PC-3 (cell line): ENCODE results near the gene KRT81. TPM values are rescaled to one million over a fixed set of nuclear protein-coding genes. Genes with fewer than 3 reads are reported as not detected.

Experiments used
- ATAC-seq: fragments of 200-7000 bp; cut with Tn5 transposase; 2 replicates; pipeline ENCODE4 v1.9.1; 2020; ENCODE audit warnings: mild to moderate bottlenecking, moderate library complexity
- BruUV-seq: library from RNA; stranded (reverse); fragments of 400-500 nt; replicated peaks from 2 replicates; lab custom pipeline; 2021; lab: Mats Ljungman, UMichigan
- CTCF ChIA-PET: fragments of 300-600 bp; sonication (Branson Sonifier 250); formaldehyde crosslinking; loops from one replicate; lab custom pipeline; 2022; ENCODE audit warnings: antibody characterized with exemption; lab: Charles Lee
- POLR2A ChIA-PET: fragments of 300-600 bp; sonication (Branson Sonifier 250); formaldehyde crosslinking; loops from one replicate; lab custom pipeline; 2022; ENCODE audit warnings: antibody characterized with exemption; ENCODE audit not compliant: unreplicated experiment; lab: Charles Lee
- DNase-seq: peaks from one replicate; pipeline ENCODE4 v3.0.0-alpha.2; 2015
- H2AFZ ChIP-seq: fragments of 300-600 bp; sonication (generic); 2 replicates; pipeline ENCODE4 v1.6.0; 2016; ENCODE audit warnings: antibody characterized with exemption, low read length
- H3F3A ChIP-seq: fragments of 300-600 bp; sonication (generic); one replicate; pipeline ENCODE4 v1.6.0; 2017; ENCODE audit warnings: antibody characterized with exemption, low read length, control low read depth, mild to moderate bottlenecking; ENCODE audit not compliant: unreplicated experiment
- H3K27ac ChIP-seq: fragments of 300-600 bp; sonication (generic); 2 replicates; pipeline ENCODE4 v1.5.1; 2016; ENCODE audit warnings: mild to moderate bottlenecking, low read length
- H3K27me3 ChIP-seq: fragments of 300-600 bp; sonication (generic); 2 replicates; pipeline ENCODE4 v1.6.1; 2016; ENCODE audit warnings: low read length, mixed read lengths
- H3K36me3 ChIP-seq: fragments of 300-600 bp; sonication (generic); 2 replicates; pipeline ENCODE4 v1.6.1; 2016; ENCODE audit warnings: low read depth, mixed run types, low read length, mixed read lengths
- H3K4me1 ChIP-seq: fragments of 300-600 bp; sonication (generic); 2 replicates; pipeline ENCODE4 v1.5.1; 2016; ENCODE audit warnings: low read length; ENCODE audit not compliant: insufficient read depth
- H3K4me2 ChIP-seq: fragments of 300-600 bp; sonication (generic); 2 replicates; pipeline ENCODE4 v1.6.0; 2016; ENCODE audit warnings: low read length
- H3K4me3 ChIP-seq: fragments of 300-600 bp; sonication (generic); 2 replicates; pipeline ENCODE4 v1.5.1; 2016; ENCODE audit warnings: mild to moderate bottlenecking, low read length, mixed read lengths
- H3K79me2 ChIP-seq: fragments of 300-600 bp; sonication (generic); 2 replicates; pipeline ENCODE4 v1.6.1; 2017; ENCODE audit warnings: low read length, mixed read lengths
- H3K9ac ChIP-seq: fragments of 300-600 bp; sonication (generic); 2 replicates; pipeline ENCODE4 v1.6.0; 2016; ENCODE audit warnings: mild to moderate bottlenecking, low read length
- H3K9me2 ChIP-seq: fragments of 300-600 bp; sonication (generic); replicated peaks from 2 replicates; pipeline ENCODE4 v1.6.1; 2016; ENCODE audit warnings: mixed run types, low read length, mixed read lengths
- H3K9me3 ChIP-seq: fragments of 300-600 bp; sonication (generic); 2 replicates; pipeline ENCODE4 v1.6.1; 2016; ENCODE audit warnings: low read length, mixed read lengths
- H4K20me1 ChIP-seq: fragments of 300-600 bp; sonication (generic); 2 replicates; pipeline ENCODE4 v1.6.1; 2016; ENCODE audit warnings: low read length, mixed read lengths
- CTCF ChIP-seq: fragments of 300-600 bp; sonication (generic); conservative IDR thresholded peaks from 2 replicates; pipeline ENCODE4 v1.5.1; 2017; ENCODE audit warnings: antibody characterized with exemption, low read depth, mild to moderate bottlenecking, low read length
- EZH2 ChIP-seq: fragments of 300-600 bp; sonication (generic); IDR thresholded peaks from one replicate; pipeline ENCODE4 v1.6.1; 2017; ENCODE audit warnings: antibody characterized with exemption, mild to moderate bottlenecking, low read length; ENCODE audit not compliant: unreplicated experiment
- EZH2phosphoT487 ChIP-seq: fragments of 300-600 bp; sonication (generic); IDR thresholded peaks from 2 replicates; pipeline ENCODE4 v1.6.1; 2018; ENCODE audit warnings: mild to moderate bottlenecking, antibody characterized with exemption, low read length, borderline replicate concordance
- intact Hi-C: fragments of 100-400 bp; cut with micrococcal nuclease; formaldehyde crosslinking; loops from 2 replicates; pipeline ENCODE4 v1.9.0; 2023
- total RNA-seq: library from RNA; depleted of rRNA; stranded (reverse); fragments of >200 nt; gene quantifications from 2 replicates; pipeline ENCODE4 v1.2.3, GENCODE V29; 2014

Gene KRT81
- total RNA-seq, 1 experiment from 2014 or later = 1,688 TPM

GRCh38 chr12:52318241-52318990 is 27.1 kb upstream of the KRT81 start:
- Histone ChIP-seq H3K27ac (no peak overlapping the region), H3K27me3 (no peaks in the 10 kb centered on the region), H3F3A (no peaks in the 10 kb centered on the region), H3K4me1 (no peaks in the 10 kb centered on the region), H3K9me3 (no peaks in the 10 kb centered on the region), H3K36me3 (no peaks in the 10 kb centered on the region), H3K4me2 (no peak overlapping the region), H3K79me2 (no peaks in the 10 kb centered on the region), H3K4me3 (no peak overlapping the region), H2AFZ (no peak overlapping the region), H4K20me1 (no peaks in the 10 kb centered on the region), H3K9me2 (no peaks in the 10 kb centered on the region), H3K9ac (no peak overlapping the region)
- POLR2A ChIA-PET = interaction anchor here (0.6 kb wide), 1 partner anchor 171 kb away, joined by 3 read pairs; no protein-coding TSS in a partner anchor
- no peak for DNase-seq
- TF ChIP-seq EZH2 (no peak), EZH2phosphoT487 (no peak), CTCF (no peak)
- ATAC-seq = no peak
- intact Hi-C loops = no loop called here
- CTCF ChIA-PET = interaction anchor here (0.5 to 1.2 kb wide), 3 partner anchors 35 to 161 kb away, joined by 4 to 5 read pairs (median 5); no protein-coding TSS in a partner anchor
- no TSS peak for BruUV-seq

GRCh38 chr12:52317468-52318052 is 26.2 kb upstream of the KRT81 start:
- DNase-seq = no peak
- H3K9me3 ChIP-seq = no peaks in the 10 kb centered on the region
- H2AFZ ChIP-seq = no peak overlapping the region
- ChIA-PET POLR2A (no interaction called here), CTCF (no interaction called here)
- no peaks in the 10 kb centered on the region for H3K36me3 ChIP-seq
- ATAC-seq = no peak
- H3K4me3 ChIP-seq = no peak overlapping the region
- H3K4me2 ChIP-seq = no peak overlapping the region
- no TSS peak for BruUV-seq
- intact Hi-C loops = no loop called here
- no peak overlapping the region for H3K27ac ChIP-seq
- no peaks in the 10 kb centered on the region for H3K27me3 ChIP-seq
- no peak overlapping the region for H3K9ac ChIP-seq
- no peaks in the 10 kb centered on the region for H4K20me1 ChIP-seq
- H3K9me2 ChIP-seq = no peaks in the 10 kb centered on the region
- TF ChIP-seq EZH2 (no peak), CTCF (no peak), EZH2phosphoT487 (no peak)
- H3K79me2 ChIP-seq = no peaks in the 10 kb centered on the region
- H3F3A ChIP-seq = no peaks in the 10 kb centered on the region
- H3K4me1 ChIP-seq = no peaks in the 10 kb centered on the region

GRCh38 chr12:52316701-52317100 is 25.4 kb upstream of the KRT81 start:
- H3F3A ChIP-seq = no peaks in the 10 kb centered on the region
- H3K9me2 ChIP-seq = no peaks in the 10 kb centered on the region
- no peak overlapping the region for H3K27ac ChIP-seq
- no peaks in the 10 kb centered on the region for H3K9me3 ChIP-seq
- no peak overlapping the region for H2AFZ ChIP-seq
- no peaks in the 10 kb centered on the region for H4K20me1 ChIP-seq
- ChIA-PET POLR2A (interaction anchor here (0.6 kb wide), 1 partner anchor 64 kb away, joined by 4 read pairs; no protein-coding TSS in a partner anchor), CTCF (no interaction called here)
- ATAC-seq (no peak), DNase-seq (no peak)
- no peaks in the 10 kb centered on the region for H3K4me1 ChIP-seq
- BruUV-seq = no TSS peak
- no peak overlapping the region for H3K4me2 ChIP-seq
- no peaks in the 10 kb centered on the region for H3K27me3 ChIP-seq
- no peak overlapping the region for H3K9ac ChIP-seq
- no peaks in the 10 kb centered on the region for H3K36me3 ChIP-seq
- TF ChIP-seq CTCF = no peak
- TF ChIP-seq EZH2phosphoT487 = no peak
- TF ChIP-seq EZH2 = no peak
- intact Hi-C loops = no loop called here
- H3K4me3 ChIP-seq = no peak overlapping the region
- no peaks in the 10 kb centered on the region for H3K79me2 ChIP-seq
